NCI-H345 treated with DMSO at 0.1 percent for 48 hours (cell line): Measurements from ENCODE around the gene OBP2B.
"Not testable (repeated sequence)": the region's sequence is repeated elsewhere in the genome, so short reads cannot be mapped to it uniquely, and the experiment has no call there.

Experiments used
- DNase-seq: peaks from one replicate; lab custom pipeline; 2025; ENCODE audit not compliant: unreplicated experiment; lab: John Stamatoyannopoulos, UW

OBP2B gene

DNA sequence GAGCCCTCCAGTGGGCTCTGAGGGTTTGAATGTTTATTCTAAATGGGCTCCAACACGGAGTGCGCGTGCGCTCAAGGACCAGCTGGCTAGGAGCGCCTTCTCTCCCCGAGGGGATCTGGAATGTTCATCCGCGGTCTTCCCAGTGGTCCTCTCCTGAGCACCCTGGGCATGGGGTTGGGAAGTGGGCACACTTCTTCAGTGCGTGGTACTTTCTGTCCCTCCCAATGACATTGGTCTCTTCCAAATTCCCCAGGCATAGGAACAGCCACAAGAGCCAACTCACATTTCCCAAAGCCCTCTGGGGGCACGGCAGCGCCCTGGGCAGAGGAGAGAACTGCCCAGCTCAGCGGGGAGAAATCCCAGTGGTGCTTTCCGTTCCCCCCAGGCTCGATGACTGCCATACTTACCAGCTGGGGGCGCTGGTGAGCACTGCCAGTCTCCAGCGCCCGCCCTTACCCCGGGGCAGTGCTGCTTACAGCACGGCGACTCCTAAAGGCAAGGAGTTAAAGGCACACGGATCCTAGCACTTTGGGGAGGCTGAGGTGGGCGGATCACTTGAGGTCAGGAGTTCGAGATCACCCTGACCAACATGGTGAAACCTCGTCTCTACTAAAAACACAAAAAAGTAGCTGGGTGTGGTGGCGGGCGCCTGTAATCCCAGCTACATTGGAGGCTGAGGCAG, 29.9 kb upstream of the OBP2B start:
- DNase-seq = no peak

- no peak for DNase-seq
Measured at GRCh38 chr9:133238272-133238850, 29.3 kb upstream of the OBP2B start.

GRCh38 chr9:133237035-133237731, 28.1 kb upstream of the OBP2B start:
- DNase-seq = no peak

DNA sequence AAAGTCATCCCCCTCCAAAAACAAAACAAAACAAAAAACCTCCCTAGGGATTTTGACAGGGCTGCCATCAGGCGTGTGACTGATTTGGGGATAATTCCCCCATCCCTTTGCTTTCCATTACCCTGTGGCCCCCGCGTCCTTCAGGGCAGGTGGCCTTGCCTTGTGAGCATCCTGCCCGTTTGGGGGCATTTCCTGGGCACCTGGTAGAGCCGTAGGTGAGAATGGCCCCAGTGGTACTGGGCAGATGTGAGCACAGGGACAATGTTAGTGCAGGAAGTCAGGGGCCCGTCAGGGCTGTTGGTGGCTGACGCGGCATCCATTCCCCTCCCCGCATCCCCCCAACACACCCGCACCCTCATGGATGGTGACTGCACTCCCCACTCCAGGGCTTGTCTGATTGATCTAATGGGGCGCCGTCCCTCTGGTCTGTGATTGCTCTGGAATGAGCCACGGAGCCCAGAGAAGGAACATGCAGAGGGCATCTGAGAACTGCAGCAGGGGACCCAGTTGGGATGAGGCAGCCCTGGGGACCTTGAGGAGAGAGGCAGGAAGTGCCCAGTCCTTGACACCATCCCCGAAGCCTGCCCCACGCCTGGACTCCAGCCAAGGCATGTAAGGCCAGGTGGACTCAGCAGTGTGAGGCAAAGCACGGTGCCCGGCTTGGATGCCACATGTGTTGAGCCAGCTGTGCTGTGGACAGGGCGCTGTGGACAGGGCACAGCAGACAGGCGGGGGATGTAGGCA, 27.4 kb upstream of the OBP2B start:
- not testable (repeated sequence) for DNase-seq

- no peak for DNase-seq
Measured at GRCh38 chr9:133235549-133236222, 26.6 kb upstream of the OBP2B start.

GRCh38 chr9:133234577-133235322, 25.7 kb upstream of the OBP2B start:
- DNase-seq = no peak

- no peak for DNase-seq
Measured at GRCh38 chr9:133233681-133234432, 24.8 kb upstream of the OBP2B start.

DNA sequence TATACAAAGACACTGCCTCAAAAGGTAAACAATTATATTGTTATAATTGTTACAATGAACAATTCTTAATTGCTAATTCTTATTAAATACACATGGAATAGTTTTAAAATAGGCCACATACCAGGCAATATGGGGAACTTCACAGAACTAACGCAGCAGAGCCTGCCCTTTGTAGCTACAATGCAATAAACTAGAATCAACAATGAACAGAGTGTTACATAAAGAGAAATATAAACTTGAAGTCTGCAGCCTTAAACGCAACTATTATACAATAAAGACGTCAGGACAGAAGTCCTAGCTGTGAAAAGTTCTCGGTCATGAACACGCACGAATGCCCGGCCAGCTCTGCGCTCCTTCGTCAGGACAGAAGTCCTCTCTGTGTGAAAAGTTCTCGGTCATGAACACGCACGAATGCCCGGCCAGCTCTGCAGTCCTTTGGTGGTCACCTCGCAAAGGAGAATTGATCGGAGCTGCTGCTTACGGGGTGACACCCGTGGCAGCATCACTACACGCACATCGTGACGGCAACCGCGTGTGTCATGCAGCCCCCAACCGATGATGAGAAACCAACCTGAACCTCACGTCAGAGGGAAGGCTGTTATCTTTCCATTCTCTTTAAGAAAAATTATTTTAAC, 23.0 kb upstream of the OBP2B start:
- not testable (repeated sequence) for DNase-seq

GRCh38 chr9:133230514-133230913, 21.5 kb upstream of the OBP2B start:
- DNase-seq = not testable (repeated sequence)

GRCh38 chr9:133230093-133230492, 21.0 kb upstream of the OBP2B start:
- DNase-seq = no peak

DNA sequence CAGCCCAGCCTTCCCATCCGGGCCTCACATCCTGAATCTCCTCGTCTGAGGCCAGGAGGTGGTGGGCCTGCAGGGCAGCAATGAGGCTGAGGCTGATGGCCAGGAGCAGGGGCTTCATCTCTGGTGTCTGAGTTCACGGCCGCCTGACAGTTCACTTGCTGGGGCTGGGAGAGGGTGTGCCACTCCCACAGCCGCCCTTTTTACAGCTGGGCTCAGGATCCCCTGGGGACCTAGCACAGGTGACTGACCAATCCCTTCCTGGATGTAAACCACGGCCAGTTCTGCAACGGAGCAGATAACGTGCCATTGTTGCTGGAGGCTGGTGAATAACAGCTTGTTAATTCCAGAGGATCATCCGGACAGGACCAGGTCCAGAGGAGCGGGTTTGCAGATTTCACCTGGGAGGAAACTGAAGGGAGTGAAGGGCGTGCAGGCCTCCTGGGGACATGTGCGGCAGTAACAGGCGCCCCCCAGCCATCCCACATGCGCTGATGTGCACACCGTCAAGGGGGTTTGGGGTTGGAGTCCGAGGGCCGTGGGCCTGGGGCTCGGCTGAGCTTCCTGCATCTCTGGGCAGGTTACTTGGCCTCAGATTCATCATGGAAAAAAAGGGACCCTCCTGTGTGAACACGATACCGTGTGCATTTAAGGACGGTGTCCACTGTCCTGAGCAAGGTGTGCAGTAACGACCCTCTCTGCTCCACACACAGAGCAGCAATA, 19.6 kb upstream of the OBP2B start:
- not testable (repeated sequence) for DNase-seq

GRCh38 chr9:133227996-133228395, 18.9 kb upstream of the OBP2B start:
- not testable (repeated sequence) for DNase-seq

DNA sequence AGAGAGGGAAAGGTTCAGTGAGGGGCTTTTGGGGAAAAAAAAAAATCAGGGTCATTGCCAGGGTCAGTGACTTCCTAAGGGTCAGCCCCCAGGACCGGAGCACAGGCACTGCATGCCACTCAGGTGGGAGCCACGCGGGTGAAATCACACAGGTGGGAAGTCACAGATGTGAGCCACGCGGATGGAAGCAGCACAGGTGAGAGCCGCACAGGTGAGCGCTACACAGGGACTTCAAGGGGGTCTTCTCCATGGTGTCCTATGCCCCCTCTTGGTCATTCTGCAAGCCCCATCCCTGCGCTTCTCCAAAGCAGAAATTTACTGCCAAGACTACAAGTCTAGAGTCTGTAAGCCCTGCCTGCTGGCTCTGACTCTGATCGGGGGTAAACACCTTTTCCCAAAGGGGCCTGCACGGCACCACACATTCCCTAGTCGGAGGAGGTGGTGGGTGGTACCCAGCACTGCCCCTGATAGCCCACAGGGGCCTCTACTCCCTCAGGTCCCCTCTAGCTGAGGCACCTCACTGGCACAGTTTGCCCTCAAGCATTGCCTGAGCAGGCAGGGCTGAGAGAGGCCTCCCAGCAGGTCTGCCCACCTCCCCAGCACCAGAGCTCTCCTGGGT, 18.3 kb upstream of the OBP2B start:
- DNase-seq = no peak

DNA sequence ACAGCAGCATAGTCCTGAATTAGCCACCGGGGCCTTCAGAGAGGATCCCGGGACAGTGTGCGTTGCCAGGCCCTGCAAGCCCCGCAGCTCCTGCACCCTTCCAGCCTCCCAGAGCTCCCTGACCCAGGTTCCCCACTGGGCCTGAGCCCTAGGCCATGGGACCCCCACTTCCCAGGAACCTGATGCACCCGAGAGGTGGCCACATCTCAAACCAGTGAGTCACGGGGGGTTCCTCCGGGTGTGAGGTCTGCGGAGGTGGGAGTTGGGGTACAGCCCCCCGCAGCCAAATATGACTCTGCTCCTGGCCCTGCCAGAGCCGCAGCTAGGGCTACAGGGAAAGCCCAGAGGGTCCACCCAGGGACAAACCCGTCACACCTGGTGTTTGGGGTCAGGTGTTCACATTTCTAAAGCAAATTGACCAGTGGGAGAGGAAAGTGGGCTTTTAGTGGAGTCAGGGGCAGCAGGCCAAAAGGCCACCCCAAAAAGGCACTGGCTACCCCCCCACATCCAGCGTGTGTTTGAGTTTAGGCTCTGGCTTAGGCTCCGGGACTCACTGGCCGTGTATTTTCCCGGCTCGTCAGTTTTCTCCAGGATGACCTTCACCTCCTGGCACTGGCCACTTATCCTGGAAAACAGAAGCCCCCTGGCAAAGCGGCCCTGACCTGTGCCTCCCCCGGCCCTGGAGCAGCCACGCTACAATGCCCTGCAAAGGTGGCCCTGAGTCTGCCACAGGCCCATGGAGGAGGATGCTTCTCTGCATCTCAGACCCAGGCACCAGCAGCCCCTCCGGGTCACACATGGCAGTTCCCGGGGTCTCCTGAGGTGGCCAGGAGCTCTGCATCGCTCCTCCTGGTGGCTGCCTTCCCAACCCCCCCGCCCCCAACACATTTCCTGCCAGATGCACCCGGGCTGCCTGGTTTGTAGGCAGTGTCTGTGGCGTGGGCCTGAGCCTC, 17.4 kb upstream of the OBP2B start:
- no peak for DNase-seq

- DNase-seq = no peak
Measured at GRCh38 chr9:133225171-133226011, 16.3 kb upstream of the OBP2B start.

GRCh38 chr9:133224762-133225161, 15.7 kb upstream of the OBP2B start:
- no peak for DNase-seq
